HepG2 (cell line): ENCODE measurements around the gene PPP1R12B. TPM values are rescaled to one million over a fixed set of nuclear protein-coding genes. Genes with fewer than 3 reads are reported as not detected.

Experiments
- ATAC-seq: fragments of 200-7000 bp; cut with Tn5 transposase; 3 replicates; pipeline ENCODE4 v1.9.1; 2020; ENCODE audit warnings: mild to moderate bottlenecking, moderate library complexity
- BruUV-seq: library from RNA; stranded (reverse); fragments of 400-500 nt; replicated peaks from 2 replicates; lab custom pipeline; 2021; lab: Mats Ljungman, UMichigan
- CTCF ChIA-PET: fragments of 300-600 bp; formaldehyde crosslinking; extraction: SDS; loops from one replicate; lab custom pipeline; 2021; ENCODE audit warnings: low total read pairs, inconsistent platforms, low intra/inter-chr PET ratio; lab: Yijun Ruan, JAX
- POLR2A ChIA-PET: fragments of 350-600 bp; sonication (Branson Sonifier 250); formaldehyde crosslinking; loops from one replicate; lab custom pipeline; 2020; ENCODE audit warnings: antibody characterized with exemption, inconsistent platforms; lab: Yijun Ruan, JAX
- DNase-seq: peaks from one replicate; pipeline ENCODE4 v3.0.0-alpha.2; 2015; ENCODE audit warnings: low spot score
- FAIRE-seq: peaks from 3 replicates; lab custom pipeline; 2011; peaks lifted over from hg19 to GRCh38; lab: Jason Lieb, UNC
- H2AFZ ChIP-seq: one replicate; pipeline ENCODE4 v1.6.1; 2011; ENCODE audit warnings: low read length, inconsistent platforms
- H3K27ac ChIP-seq: fragments of 300-600 bp; 3 replicates; pipeline ENCODE4 v1.8.0; 2011; ENCODE audit warnings: mixed run types, mild to moderate bottlenecking, mixed read lengths, low read length, inconsistent platforms; ENCODE audit not compliant: insufficient read depth; ENCODE audit errors: extremely low read length
- H3K27me3 ChIP-seq, 2 experiments: fragments of 200-600 bp in 1 of 2; 2 replicates in 1 of 2; 3 replicates in 1 of 2; pipeline versions ENCODE4 v1.6.0 to v1.8.0; 2011; ENCODE audit warnings: low read length in 2 of 2, mild to moderate bottlenecking in 2 of 2, moderate library complexity in 2 of 2, inconsistent platforms in 1 of 2; ENCODE audit not compliant: insufficient read depth in 2 of 2, control insufficient read depth in 1 of 2
- H3K36me3 ChIP-seq, 2 experiments: fragments of 200-600 bp in 1 of 2; replicated peaks in 1 of 2; 2 replicates in 1 of 2; 3 replicates in 1 of 2; pipeline versions ENCODE4 v1.5.1 to v1.8.0; 2011; ENCODE audit warnings: low read length in 2 of 2, inconsistent platforms in 1 of 2; ENCODE audit not compliant: insufficient read depth in 2 of 2, control insufficient read depth in 1 of 2
- H3K4me1 ChIP-seq: 2 replicates; pipeline ENCODE4 v1.5.1; 2012; ENCODE audit warnings: low read length, inconsistent platforms; ENCODE audit not compliant: insufficient read depth
- H3K4me2 ChIP-seq: 2 replicates; pipeline ENCODE4 v1.6.0; 2011; ENCODE audit warnings: low read depth, low read length, inconsistent platforms
- H3K4me3 ChIP-seq, 3 experiments: fragments of 200-600 bp in 1 of 3; sonication (generic), shearing (Covaris generic) in 1 of 3; replicated peaks in 1 of 3; 2 replicates each; pipeline ENCODE4 v1.5.1; 2011 to 2016; ENCODE audit warnings: low read length in 3 of 3, inconsistent platforms in 2 of 3, low read depth in 2 of 3, mild to moderate bottlenecking in 2 of 3, control low read depth in 1 of 3, mixed read lengths in 1 of 3; ENCODE audit not compliant: insufficient read depth in 1 of 3
- H3K79me2 ChIP-seq: one replicate; pipeline ENCODE4 v1.6.1; 2011; ENCODE audit warnings: low read length, inconsistent platforms; ENCODE audit not compliant: insufficient read depth
- H3K9ac ChIP-seq: 2 replicates; pipeline ENCODE4 v1.6.0; 2011; ENCODE audit warnings: mild to moderate bottlenecking, low read depth, low read length, inconsistent platforms; ENCODE audit not compliant: insufficient read depth
- H3K9me3 ChIP-seq: 2 replicates; pipeline ENCODE4 v1.5.1; 2012; ENCODE audit warnings: mild to moderate bottlenecking, low read length
- H4K20me1 ChIP-seq: 2 replicates; pipeline ENCODE4 v1.6.0; 2011; ENCODE audit warnings: inconsistent platforms, mild to moderate bottlenecking, low read length, moderate library complexity; ENCODE audit not compliant: insufficient read depth
- CENPT ChIP-seq: sonication (generic); formaldehyde crosslinking; IDR thresholded peaks from 2 replicates; pipeline ENCODE4 v1.8.0; 2022; ENCODE audit warnings: low read depth, mild to moderate bottlenecking, moderate library complexity, missing genetic modification reagents
- FOXP4 ChIP-seq: sonication (generic); formaldehyde crosslinking; IDR thresholded peaks from 2 replicates; pipeline ENCODE4 v1.4.0; 2020; ENCODE audit warnings: missing genetic modification reagents
- HNF4G ChIP-seq, 2 experiments: sonication (generic) in 1 of 2; formaldehyde crosslinking in 1 of 2; IDR thresholded peaks; 2 replicates each; pipeline versions ENCODE4 v1.4.0 to v1.6.1; 2011 to 2020; ENCODE audit warnings: borderline replicate concordance in 2 of 2, low read depth in 2 of 2, mild to moderate bottlenecking in 2 of 2, low read length in 1 of 2, missing genetic modification reagents in 1 of 2, moderate library complexity in 1 of 2
- ZBTB40 ChIP-seq, 2 experiments: fragments of 450-650 bp in 1 of 2; sonication (generic) in 1 of 2; formaldehyde crosslinking in 1 of 2; IDR thresholded peaks; 2 replicates each; pipeline versions ENCODE4 v1.6.1 to v1.8.0; 2016 to 2022; ENCODE audit warnings: antibody characterized with exemption in 1 of 2, mild to moderate bottlenecking in 1 of 2, missing genetic modification reagents in 1 of 2
- ZFYVE20 ChIP-seq: sonication (generic); formaldehyde crosslinking; IDR thresholded peaks from 2 replicates; pipeline ENCODE4 v1.8.0; 2023; ENCODE audit warnings: low read depth, mild to moderate bottlenecking, moderate library complexity, missing genetic modification reagents, borderline replicate concordance
- ZNF30 ChIP-seq: sonication (generic); formaldehyde crosslinking; IDR thresholded peaks from 2 replicates; pipeline ENCODE4 v1.5.0; 2020; ENCODE audit warnings: mild to moderate bottlenecking, missing genetic modification reagents
- ZNF432 ChIP-seq: sonication (generic); formaldehyde crosslinking; IDR thresholded peaks from 2 replicates; pipeline ENCODE4 v1.5.0; 2020; ENCODE audit warnings: missing genetic modification reagents, mild to moderate bottlenecking, borderline replicate concordance
- ZNF777 ChIP-seq: sonication (generic); formaldehyde crosslinking; IDR thresholded peaks from 2 replicates; pipeline ENCODE4 v1.4.0; 2020; ENCODE audit warnings: missing genetic modification reagents
- WGBS: methylation state at CpG from one replicate; pipeline ENCODE4 v1.1.6; 2017; ENCODE audit warnings: low lambda C conversion rate; 5-methylcytosine and 5-hydroxymethylcytosine counted together
- in situ Hi-C: cut with HindIII; loops from 2 replicates; pipeline ENCODE4 v1.10.0; 2017; ENCODE audit warnings: low pct_unique_long_range_greater_than_20kb; ENCODE audit not compliant: extremely low pct_ligation_motif_present
- intact Hi-C: fragments of 100-400 bp; cut with micrococcal nuclease; formaldehyde crosslinking; loops from one replicate; pipeline ENCODE4 v1.10.0; 2022; ENCODE audit not compliant: unreplicated experiment
- polyA plus RNA-seq, 8 experiments: library from polyadenylated mRNA; depleted of rRNA in 3 of 8; stranded (reverse) in 7 of 8; unstranded in 1 of 8; fragments of >200 nt; fragmentation: Illumina TruSeq in 4 of 8; extraction: Trizol in 4 of 8; gene quantifications; 2 replicates each; pipeline versions ENCODE4 v1.2.1 to v1.2.3, GENCODE V29; 2011 to 2016; ENCODE audit warnings: low read depth in 4 of 8, missing spikeins in 1 of 8, mixed read lengths in 1 of 8; ENCODE audit not compliant: insufficient read depth in 1 of 8
- total RNA-seq, 5 experiments: library from RNA; depleted of rRNA; stranded (reverse); fragments of >200 nt; fragmentation: Illumina TruSeq; extraction: Trizol; gene quantifications; 2 replicates each; pipeline ENCODE4 v1.2.3, GENCODE V29; 2016; ENCODE audit warnings: low read depth in 1 of 5
- TF ChIP-seq, protein P1 (sequence below): IDR thresholded peaks from 2 replicates; pipeline ENCODE4 v1.6.1; 2012; ENCODE audit warnings: inconsistent platforms
- TF ChIP-seq, protein P2 (sequence below): IDR thresholded peaks from 2 replicates; pipeline ENCODE4 v1.6.1; 2016

PPP1R12B gene
- total and polyA plus RNA-seq, 2 of the 13 experiments (the other 11 are each of a cell fraction or from before 2014, with no cell fraction given), result 12.0 to 13.6 TPM

GRCh38 chr1:202572867-202573266 lies 224.4 kb downstream of the PPP1R12B start:
- FAIRE-seq (no peak), ATAC-seq (no peak)

More at GRCh38 chr1:202572867-202573266, 224.4 kb downstream of the PPP1R12B start:
- Histone ChIP-seq H3K4me2 (no peak overlapping the region), H2AFZ (no peak overlapping the region), H3K4me3 (no peak overlapping the region), H3K9me3 (no peaks in the 10 kb centered on the region), H3K9ac (no peak overlapping the region), H4K20me1 (no peaks in the 10 kb centered on the region), H3K27me3 (no peaks in the 10 kb centered on the region), H3K4me1 (peaks cover 17% of the 10 kb centered on the region), H3K36me3 (peaks cover 0 to 24% of the 10 kb centered on the region in 2 experiments; a peak in 3 of 5 replicates), H3K27ac (no peak overlapping the region), H3K79me2 (no peaks in the 10 kb centered on the region)
- TF ChIP-seq ZFYVE20 (CRISPR knock-in tag) (no peak), ZBTB40 (IDR thresholded peaks at IDR 0.05) (no peak), ZBTB40 (CRISPR knock-in tag; IDR thresholded peaks at IDR 0.05) (no peak), FOXP4 (CRISPR knock-in tag) (no peak), ZNF432 (CRISPR knock-in tag) (no peak), ZNF30 (CRISPR knock-in tag) (no peak), CENPT (no peak), ZNF777 (CRISPR knock-in tag) (no peak), HNF4G (IDR thresholded peaks at IDR 0.05; ENCODE audit: borderline replicate concordance, low read depth, low read length) (no peak), HNF4G (CRISPR knock-in tag; IDR thresholded peaks at IDR 0.05; ENCODE audit: borderline replicate concordance, low read depth) (no peak)
- TF ChIP-seq, protein P1, sequence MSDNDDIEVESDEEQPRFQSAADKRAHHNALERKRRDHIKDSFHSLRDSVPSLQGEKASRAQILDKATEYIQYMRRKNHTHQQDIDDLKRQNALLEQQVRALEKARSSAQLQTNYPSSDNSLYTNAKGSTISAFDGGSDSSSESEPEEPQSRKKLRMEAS, result no peak
- TF ChIP-seq, protein P2, sequence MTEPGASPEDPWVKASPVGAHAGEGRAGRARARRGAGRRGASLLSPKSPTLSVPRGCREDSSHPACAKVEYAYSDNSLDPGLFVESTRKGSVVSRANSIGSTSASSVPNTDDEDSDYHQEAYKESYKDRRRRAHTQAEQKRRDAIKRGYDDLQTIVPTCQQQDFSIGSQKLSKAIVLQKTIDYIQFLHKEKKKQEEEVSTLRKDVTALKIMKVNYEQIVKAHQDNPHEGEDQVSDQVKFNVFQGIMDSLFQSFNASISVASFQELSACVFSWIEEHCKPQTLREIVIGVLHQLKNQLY (CRISPR knock-in tag), result no peak
- DNase-seq, result no peak
- in situ Hi-C loops, result no loop called here
- POLR2A ChIA-PET, result no interaction called here
- BruUV-seq, result no TSS peak
- CTCF ChIA-PET, result no interaction called here
- intact Hi-C loops, result no loop called here
- WGBS, result 86% methylated on average over 1 of the region's 1 CpG
